ENCODE measurements around the gene SACM1L.
"Not testable (repeated sequence)": the region's sequence is repeated elsewhere in the genome, so short reads cannot be mapped to it uniquely, and the experiment has no call there.

Gene SACM1L

DNA sequence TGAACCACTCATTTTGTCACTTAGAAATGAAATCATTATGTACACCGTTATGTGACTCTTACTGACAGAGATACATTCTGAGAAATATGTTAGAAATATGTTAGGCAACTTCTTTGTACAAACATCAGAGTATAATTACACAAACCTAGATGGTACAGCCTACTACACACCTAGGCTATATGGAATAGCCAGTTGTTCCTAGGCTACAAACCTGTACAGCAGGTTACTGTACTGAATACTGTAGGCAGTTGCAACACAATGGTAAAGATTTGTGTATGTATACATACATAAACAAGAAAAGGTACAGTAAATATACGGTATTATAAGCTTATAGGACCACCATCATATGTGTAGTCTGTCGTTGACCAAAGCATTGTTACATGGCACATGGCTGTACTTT lies 3.7 kb downstream of the SACM1L start:
- DNase-seq (ENCODE audit: low read depth): no peak

DNA sequence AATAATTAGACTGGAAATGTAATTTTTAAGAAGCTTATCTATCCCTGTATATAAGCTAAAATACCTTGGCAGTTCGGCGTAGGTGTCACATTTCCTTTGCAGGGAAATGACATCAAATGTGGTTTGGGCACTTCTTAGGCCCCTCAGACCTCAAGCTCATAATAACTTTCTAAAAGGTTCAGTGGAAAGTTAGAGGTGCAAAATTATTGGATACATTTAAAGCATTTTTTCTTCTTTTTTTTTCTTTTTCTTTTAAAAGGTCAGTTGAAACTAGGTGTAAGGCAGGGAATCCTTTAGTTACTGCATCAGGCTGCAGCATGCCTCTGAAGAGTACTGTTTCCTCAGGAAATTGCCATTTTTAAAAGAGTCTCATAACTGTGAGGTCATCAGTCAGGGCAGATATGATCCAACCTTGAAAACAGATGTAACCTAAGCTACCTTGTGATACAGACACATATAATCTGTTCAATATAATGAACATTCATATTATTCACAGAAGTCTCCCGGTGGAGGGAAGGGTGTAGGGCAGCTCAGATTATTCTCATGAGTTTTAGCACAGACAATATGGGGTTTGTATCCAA lies 4.8 kb downstream of the SACM1L start:
- no peak for DNase-seq (ENCODE audit: low read depth)

DNA sequence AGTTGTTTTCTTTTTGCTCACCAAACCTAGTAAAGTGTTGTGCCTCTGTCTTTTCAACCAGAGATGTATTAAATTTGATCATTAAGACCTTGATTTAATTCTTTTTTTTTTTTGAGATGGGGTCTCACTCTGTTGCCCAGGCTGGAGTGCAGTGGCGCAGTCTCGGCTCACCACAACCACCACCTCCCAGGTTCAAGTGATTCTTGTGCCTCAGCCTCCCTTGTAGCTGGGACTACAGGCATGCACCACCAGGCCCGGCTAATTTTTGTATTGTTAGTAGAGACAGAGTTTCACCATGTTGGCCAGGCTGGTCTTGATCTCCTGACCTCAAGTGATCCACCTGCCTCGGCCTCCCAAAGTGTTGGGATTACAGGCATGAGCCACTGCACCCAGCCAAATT lies 6.0 kb downstream of the SACM1L start:
- not testable (repeated sequence) for DNase-seq (ENCODE audit: low read depth)

DNA sequence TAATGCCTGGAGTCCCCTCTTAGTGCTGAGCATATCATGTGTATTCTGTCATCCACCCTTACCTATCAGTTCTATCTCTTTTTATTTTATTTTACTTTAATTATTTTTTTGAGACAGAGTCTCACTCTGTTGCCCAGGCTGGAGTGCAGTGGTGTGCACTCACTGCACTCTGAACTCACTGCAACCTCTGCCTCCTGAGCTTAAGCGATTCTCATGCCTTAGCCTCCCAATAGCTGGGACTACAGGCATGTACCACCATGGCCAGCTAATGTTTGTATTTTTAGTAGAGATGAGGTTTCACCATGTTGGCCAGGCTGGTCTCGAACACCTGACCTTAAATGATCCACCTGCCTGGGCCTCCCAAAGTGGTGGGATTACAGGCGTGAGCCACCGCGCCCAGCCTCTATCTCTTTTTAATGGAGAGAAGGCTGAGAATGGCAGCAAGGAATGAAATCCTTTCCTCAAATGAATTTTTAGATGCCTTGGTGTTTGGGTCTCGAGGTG lies 11.4 kb downstream of the SACM1L start:
- no peak for DNase-seq (ENCODE audit: low read depth)

DNA sequence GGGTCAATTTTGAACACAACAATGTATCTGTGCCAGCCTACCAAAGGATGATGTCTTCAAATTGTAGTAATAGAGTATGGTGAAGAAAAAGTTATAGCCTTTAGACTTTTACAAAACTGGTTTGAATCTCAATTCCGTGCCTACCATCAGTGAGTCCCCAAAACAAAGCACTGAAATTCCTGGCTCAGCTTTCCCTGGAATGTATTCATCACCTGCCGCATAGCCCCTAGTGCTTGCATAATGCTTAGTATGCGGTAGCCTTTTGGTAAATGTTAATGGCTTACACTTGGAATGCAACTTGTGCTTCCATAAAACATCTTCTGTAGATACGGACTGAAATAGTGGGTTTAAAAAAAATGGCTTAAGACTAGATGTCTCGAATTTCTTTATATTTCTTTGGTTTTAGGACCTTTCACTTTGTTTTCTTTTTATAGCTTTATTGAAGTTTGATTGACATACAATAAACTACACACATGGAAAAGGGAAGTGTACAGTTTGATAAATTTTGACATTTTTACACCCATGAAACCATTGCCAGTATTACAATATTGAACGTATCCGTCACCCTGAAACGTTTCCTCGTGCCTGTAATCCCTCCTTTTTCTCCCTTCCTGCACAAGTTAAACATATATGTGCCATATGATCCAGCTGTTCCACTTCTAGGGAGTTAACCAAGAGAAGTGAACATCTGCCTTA lies 12.1 kb downstream of the SACM1L start:
- DNase-seq (ENCODE audit: low read depth): no peak

DNA sequence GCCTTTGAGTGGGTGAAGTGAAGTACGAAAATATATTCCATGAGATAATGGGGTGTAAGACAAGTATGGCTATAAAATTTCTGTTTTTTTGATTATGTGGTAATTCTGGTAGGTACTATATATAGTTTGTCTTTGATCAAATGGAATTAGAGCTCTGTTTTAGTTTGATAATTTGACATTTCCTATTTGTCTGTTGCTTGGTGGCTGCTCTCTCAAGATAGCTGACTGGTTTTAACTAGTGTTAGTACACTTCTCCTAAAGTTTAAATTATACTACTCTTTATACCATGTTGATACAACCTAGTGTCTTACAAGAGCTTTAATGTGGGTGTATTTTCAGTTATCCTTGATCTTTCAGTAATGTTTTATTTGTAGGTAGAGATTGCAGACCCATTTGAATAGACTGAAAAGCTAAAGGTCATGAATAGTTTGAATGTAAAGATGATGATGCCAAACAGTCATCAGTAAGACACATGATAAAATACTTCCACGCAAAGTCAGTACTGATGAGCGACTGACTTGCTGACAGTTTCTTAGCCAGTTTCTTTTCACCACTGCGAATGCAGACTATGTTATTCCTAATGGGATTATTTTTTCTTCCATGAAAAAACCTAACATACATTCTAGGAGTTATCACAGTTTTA lies 15.2 kb downstream of the SACM1L start:
- no peak for DNase-seq (ENCODE audit: low read depth)

DNA sequence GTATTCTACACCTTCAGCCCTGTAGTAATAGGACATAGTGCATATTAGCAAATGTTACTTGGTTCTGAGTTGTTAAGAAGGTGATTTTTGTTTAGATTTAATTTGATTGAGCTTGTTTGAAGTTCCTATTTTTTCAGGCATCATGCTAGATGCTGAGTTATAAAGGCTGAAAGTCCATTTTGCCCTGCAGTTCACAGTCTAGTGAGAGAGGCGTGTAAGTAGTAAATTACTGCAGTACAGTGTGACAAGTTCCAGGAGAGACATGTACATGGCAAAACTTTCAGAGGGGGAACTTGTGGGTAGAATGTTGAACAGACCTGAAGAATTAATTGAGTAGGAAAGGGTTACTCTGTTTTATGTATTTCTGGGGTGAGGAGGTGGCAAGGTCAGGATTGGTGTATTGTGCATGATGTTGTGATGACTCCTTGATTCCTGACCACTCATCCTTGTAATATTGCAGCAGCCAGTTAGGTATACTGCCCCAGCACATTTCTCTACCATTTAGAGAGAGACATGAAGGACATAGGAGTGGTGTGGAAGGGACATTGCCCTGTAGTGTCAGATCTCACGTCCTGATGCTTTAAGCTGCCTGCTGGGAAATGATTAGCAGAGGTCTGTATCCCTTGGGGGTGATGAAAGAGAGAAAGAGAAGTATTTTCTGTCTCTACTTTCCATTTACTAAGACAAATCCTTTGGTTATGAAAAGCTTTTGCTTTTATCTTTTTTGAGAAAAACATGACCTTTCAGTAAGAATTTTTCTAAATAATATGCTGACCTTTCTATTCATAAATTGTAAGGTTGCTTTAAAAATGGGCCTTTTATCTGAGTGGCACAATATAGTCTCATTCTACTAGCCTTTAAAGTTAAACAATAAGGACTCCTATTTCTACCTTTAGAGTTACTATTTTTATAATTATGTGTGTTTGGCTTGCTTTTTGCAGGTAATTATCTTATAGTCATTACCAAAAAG lies 16.9 kb downstream of the SACM1L start:
- no peak for DNase-seq (ENCODE audit: low read depth)

DNA sequence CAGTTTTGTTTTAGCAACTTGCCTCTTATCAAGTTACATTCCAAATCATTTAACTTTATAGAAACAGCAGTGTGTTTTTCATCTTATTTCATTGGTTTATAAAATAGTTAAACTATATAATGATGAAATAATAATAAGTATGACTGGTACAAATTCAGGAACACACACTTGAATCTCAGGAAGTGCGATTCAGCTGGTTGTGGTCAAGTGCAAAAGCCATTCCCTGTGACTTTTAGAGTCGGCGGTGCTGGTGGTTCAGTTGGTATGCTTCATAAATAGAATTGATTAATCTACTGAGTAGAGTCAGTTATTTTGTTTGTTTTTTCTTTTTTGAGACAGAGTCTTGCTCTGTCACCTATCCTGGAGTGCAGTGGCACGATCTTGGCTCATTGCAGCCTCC lies 22.7 kb downstream of the SACM1L start:
- DNase-seq (ENCODE audit: low read depth): no peak

DNA sequence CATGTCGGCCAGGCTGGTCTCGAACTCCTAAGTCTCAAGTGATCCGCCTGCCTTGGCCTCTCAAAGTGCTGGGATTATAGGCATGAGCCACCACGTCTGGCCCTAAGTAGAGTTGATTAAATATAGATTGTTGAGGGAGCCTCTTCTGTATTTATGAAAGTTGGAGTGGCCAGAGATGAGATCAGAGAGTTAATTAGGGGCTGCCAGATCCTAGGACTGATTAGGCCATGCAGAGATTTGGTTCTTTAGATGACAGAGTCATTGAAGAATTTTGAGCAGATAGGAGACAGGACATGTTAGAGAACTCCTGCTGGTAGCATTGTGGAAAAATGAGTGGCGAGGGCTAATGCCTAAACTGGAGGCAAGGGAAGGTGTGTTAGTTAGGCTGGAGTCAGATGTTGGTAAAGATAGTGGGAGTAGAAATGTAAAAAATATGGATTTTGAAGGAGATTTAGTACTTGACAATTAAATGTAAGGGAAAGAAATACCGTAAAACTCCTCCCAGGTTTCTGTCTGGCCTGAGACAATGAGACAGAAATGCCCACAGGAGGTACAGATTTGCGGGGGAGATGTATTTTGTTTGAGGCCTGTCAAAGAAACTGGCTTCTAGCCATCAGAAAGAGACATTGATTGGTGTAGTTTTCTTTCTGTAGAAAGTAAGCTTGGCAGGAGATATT lies 23.4 kb downstream of the SACM1L start:
- no peak for DNase-seq (ENCODE audit: low read depth)

DNA sequence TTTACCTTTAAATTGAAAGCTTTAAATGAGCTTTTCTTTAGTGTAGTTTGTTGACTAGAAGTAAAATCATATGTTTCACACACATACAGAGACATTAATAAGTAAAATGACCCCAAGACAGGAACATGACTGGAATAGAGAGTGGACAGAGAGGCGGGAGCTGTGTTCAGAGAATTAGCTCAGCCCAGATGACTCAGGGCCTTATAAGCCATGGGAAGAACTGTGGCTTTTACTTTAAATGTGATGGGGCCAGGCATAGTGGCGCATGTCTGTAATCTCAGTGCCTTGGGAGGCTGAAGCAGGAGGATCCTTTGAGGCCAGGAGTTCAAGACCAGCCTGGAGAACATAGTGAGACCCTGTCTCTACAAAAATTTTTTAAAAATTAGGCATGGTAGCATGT lies 26.7 kb downstream of the SACM1L start:
- DNase-seq (ENCODE audit: low read depth): no peak

DNA sequence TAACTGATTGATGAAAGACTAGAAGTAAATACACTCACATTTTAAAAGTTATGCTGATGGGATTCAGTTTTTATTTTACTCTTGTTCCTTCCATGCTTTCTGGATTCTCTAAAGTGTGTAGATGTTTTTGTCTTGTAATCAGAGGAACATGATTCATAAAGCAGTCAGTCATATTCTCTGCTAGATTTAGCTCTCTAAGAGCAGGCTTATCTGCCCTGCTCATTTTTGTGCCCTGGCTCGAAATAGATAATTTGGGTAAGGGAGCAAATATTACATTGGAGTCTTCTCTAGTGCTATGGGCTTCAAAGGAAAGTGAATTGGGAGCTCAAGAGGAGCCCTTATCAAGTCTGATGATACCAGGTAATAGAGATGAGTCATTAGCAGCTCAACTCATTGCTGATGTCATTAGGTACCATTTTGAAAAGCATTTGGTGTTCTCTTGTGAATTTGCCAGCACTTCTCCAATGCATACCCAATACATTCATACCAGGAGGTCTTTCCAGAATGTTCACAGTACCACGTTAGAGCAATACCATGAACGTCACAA lies 27.7 kb downstream of the SACM1L start:
- no peak for DNase-seq (ENCODE audit: low read depth)

DNA sequence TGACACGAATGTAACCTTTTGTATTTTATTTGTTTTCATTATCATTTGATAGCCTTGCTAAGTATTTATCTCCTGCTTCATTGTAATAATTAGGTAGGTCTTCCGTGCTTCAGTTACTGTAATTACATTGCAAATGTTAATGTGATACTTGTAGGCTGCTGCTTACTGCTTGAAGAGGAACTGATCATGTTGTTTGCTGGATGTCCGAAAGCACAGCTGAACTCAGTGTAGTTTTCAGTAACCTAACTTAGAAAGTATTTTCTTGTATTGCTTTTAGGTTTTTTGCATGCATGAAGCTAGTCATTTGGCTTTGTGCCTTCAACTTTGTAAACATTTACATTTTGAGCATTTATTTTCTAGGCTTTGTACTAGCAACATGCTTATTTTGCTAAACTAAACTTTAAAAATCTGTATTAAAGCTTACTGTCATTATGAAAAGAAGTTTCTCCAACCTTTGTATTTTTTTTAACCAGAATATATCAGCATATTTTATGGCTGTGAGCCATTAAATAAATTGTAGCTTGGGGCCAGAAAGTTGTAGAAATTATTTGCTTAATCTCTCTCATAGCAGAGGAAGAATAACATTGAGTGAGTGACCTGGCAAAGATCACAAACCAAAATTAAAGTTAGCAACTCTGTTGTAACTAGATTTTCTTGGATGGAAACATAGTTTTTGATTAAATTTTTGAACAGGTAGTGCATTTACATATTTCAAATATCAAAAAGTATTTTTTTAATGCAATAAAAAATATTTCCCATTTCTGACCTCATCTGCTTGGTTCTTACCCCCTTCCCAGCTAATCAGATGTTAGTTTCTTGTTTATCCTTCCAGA lies 30.7 kb downstream of the SACM1L start:
- no peak for DNase-seq (ENCODE audit: low read depth)

DNA sequence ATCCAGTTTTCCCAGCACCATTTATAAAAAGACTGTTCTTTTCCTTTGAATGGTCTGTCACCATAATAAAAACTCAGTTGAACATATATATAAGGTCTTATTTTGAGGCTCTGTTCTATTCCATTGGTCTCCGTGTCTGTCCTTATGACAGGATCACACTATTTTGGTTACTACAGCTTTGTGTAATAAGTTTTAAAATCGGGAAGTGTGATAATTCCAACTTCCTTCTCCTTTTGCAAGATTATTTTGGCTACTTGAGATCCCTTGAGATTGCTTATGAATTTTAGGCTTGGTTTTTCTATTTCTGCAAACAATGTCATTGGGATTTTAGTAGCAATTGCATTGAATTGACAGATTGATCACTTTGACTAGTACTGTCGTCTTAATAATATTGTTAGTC lies 35.7 kb downstream of the SACM1L start:
- no peak for DNase-seq (ENCODE audit: low read depth)

DNA sequence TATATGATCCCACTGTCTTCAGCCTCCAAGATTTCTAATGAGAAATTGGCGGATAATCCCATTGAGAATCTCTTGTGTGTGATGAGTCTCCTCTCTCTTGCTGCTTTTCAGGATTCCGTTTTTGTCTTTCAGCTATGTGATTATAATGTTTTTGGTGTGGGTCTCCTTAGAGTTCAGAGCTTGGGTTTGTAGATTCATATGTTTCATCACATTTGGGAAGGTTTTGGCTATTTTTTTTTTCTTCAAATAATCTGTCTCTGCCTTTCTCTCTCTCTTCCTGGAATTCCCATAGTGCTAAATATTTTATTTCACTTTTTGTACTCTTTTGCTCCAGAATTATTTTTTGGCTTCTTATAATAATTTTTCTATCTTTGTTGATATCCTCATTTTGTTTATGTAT lies 40.4 kb downstream of the SACM1L start:
- no peak for DNase-seq (ENCODE audit: low read depth)

DNA sequence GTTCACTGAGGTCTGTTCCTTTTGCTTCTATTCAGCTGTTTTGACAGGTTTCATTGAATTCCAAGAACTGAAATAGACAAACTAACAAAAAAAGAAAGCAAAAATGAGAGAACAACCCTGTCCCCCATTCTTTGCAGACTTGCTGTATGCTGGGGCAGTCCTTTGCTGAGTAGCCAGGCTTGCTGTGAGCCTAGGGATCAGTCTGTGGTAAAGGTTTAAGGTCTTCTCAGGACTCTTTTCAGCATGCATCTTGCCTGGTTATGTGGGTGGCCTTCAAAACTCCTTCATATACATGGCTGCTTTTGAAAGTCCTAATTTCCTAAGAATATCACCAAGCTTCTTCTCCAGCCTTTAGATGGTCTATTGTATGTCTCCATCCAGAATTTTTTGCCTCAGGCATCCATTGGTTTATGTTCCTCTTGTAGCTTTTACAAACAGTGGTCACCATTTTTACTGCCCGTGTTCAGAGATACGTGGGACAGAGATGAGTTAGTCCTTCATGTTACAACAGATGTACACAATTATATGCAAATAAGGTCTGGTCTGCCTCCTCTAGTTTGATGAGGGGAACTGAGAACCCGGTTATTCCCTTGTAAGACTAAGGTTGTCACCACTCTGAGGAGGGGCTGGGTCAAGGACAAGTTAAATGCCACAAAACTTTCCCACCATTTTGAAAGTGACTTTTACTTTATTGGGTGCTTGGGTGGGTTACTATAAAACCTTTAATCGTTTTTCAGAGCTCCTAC lies 41.4 kb downstream of the SACM1L start:
- DNase-seq (ENCODE audit: low read depth): no peak

DNA sequence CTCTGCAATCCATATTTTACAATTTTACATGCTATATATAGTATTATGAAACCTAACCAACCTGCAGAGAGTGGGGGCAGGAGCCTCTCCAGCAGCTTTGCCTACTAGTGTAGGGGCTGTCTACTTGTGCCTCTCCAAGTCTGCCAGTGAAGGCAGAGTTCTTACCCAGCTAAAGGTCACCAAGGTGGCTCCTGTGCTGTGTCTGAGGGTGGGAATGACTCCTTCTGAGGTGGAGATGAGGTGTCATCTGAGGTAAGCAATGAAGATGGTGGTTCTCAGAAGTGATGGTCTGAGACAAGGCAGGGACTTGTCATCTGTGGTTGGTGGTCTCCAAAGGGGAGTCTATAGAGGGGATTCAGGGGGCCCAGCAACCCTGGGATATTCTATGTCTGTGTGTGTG lies 47.5 kb downstream of the SACM1L start:
- no peak for DNase-seq (ENCODE audit: low read depth)

DNA sequence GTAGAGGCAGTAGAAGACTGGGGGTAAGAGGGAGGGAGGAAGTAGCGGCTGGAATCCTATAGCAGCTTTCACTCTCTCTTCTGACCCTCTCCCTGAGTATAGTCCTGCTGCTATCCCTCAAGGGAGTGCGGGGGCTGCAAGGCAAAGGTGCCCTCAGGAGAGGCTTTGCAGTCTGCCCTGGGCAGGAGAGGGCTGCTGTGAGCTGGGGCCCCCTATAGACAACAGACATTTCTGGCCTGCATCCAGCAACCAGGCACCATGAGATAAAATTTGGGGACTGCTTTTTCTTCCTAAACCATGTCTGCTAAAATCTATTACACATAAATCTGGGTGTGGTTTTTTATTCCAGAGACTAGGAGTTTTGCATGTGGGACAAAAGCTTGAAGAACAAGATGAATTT lies 48.0 kb downstream of the SACM1L start:
- no peak for DNase-seq (ENCODE audit: low read depth)

DNA sequence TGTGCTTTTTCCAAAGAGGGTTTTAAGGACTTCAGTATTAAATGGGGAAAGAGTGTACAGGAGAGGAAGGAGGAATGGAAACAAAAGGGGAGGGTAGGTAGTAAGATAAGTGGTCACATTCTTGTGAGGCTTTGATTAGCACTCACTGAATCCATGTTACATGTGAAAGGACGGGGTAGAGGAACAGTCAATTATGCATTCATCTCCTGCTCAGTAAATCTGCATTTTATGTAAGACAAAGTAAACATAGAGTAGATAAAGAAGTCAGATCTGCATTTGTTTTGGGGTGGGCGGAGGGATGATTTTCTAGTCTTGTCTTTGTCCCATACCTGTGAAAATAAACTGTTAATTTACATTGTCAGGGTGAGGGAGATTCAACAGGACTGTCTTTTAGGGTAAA lies 50.8 kb downstream of the SACM1L start:
- DNase-seq (ENCODE audit: low read depth): no peak

DNA sequence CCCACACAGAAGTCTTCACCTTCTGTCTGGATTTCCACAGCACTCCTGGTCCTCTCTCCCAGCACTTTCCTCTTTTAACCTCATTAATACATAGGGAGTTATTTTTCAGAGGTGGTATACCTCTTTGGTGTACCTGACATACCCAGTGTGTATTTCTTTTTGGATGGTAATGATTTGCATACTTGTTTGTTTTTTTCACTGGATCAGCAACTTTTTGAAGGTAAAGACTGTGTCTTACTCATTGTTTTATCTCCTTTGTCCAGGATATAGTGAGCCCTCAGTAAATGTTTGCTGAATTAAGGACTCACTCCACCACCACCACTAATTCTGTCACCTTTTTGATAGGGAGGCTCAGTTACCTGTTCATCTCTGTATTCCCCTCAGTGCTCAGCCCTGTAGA lies 52.1 kb downstream of the SACM1L start:
- no peak for DNase-seq (ENCODE audit: low read depth)

Data from activated T-cell treated with anti-CD3 and anti-CD28 coated beads for 1 hour (primary cell).